GM19193 (cell line): ENCODE results near the gene MYH15.

ENCODE experiments used
- POLR2A ChIP-seq: IDR thresholded peaks from 4 replicates; pipeline ENCODE4 v1.6.1; 2011; ENCODE audit not compliant: insufficient read depth, insufficient read length; ENCODE audit errors: extremely low read depth

The MYH15 gene

GRCh38 chr3:108377384-108377783, 133.0 kb downstream of the MYH15 start:
- no peak for TF ChIP-seq POLR2A

- no peak for TF ChIP-seq POLR2A
These were observed 134.4 kb downstream of the MYH15 start for GRCh38 chr3:108376026-108376425.

- no peak for TF ChIP-seq POLR2A
These were observed 151.4 kb downstream of the MYH15 start for GRCh38 chr3:108359011-108359410.

- TF ChIP-seq POLR2A, result no peak
These were observed 153.4 kb downstream of the MYH15 start for GRCh38 chr3:108357042-108357441.

- TF ChIP-seq POLR2A, result no peak
These were observed 155.8 kb downstream of the MYH15 start for GRCh38 chr3:108354562-108354961.

- TF ChIP-seq POLR2A, result no peak
These were observed 158.2 kb downstream of the MYH15 start for GRCh38 chr3:108352176-108352575.

GRCh38 chr3:108346301-108347227, 163.8 kb downstream of the MYH15 start:
- no peak for TF ChIP-seq POLR2A

- no peak for TF ChIP-seq POLR2A
These were observed 164.7 kb downstream of the MYH15 start for GRCh38 chr3:108345492-108346205.

- TF ChIP-seq POLR2A, result no peak
These were observed 166.9 kb downstream of the MYH15 start for GRCh38 chr3:108343491-108343890.

- no peak for TF ChIP-seq POLR2A
These were observed 167.4 kb downstream of the MYH15 start for GRCh38 chr3:108342837-108343486.

GRCh38 chr3:108341911-108342310, 168.5 kb downstream of the MYH15 start:
- no peak for TF ChIP-seq POLR2A

- TF ChIP-seq POLR2A, result no peak
These were observed 171.4 kb downstream of the MYH15 start for GRCh38 chr3:108338901-108339545.

GRCh38 chr3:108334701-108335100, 175.7 kb downstream of the MYH15 start:
- TF ChIP-seq POLR2A, result no peak

GRCh38 chr3:108333961-108334360, 176.4 kb downstream of the MYH15 start:
- TF ChIP-seq POLR2A, result no peak

GRCh38 chr3:108331792-108332191, 178.6 kb downstream of the MYH15 start:
- no peak for TF ChIP-seq POLR2A
